Prostate gland (tissue), 2 donors: ENCODE results near the gene CTSW. TPM values are rescaled to one million over a fixed set of nuclear protein-coding genes. Genes with fewer than 3 reads are reported as not detected.

Experiments used
- DNase-seq: peaks from one replicate; pipeline ENCODE4 v3.0.0-alpha.2; 2019; ENCODE audit warnings: low spot score
- H3K27ac ChIP-seq, 2 donors: fragments of 200-600 bp; sonication (generic); 2 replicates each; pipeline ENCODE4 v1.5.1; 2017 to 2019
- H3K27me3 ChIP-seq: fragments of 200-600 bp; sonication (generic); replicated peaks from 2 replicates; pipeline ENCODE4 v1.5.1; 2019; ENCODE audit not compliant: insufficient read depth
- H3K36me3 ChIP-seq, 2 donors: fragments of 200-600 bp; sonication (generic); 1 replicate in 1 of 2; 2 replicates in 1 of 2; pipeline versions ENCODE4 v1.5.1 to v1.8.1; 2017 to 2019
- H3K4me1 ChIP-seq: fragments of 200-600 bp; sonication (generic); replicated peaks from 2 replicates; pipeline ENCODE4 v1.5.1; 2019
- H3K4me3 ChIP-seq, 2 donors: fragments of 200-600 bp; sonication (generic); 2 replicates each; pipeline ENCODE4 v1.5.1; 2017 to 2019
- H3K9me3 ChIP-seq: fragments of 200-600 bp; sonication (generic); 2 replicates; pipeline ENCODE4 v1.5.1; 2017
- POLR2A ChIP-seq: fragments of 450-650 bp; IDR thresholded peaks from one replicate; pipeline ENCODE4 v1.6.1; 2016; ENCODE audit warnings: antibody characterized with exemption, mild to moderate bottlenecking
- POLR2AphosphoS5 ChIP-seq: sonication (generic); formaldehyde crosslinking; IDR thresholded peaks from one replicate; pipeline ENCODE4 v1.6.1; 2017; ENCODE audit warnings: antibody characterized with exemption
- WGBS: methylation state at CpG from one replicate; pipeline ENCODE4 v1.1.5; 2018; 5-methylcytosine and 5-hydroxymethylcytosine counted together
- intact Hi-C: fragments of 100-400 bp; cut with DNase I; formaldehyde crosslinking; loops from one replicate; pipeline ENCODE4 v1.14.2; 2022
- total RNA-seq, 2 donors: library from RNA; depleted of rRNA; stranded (reverse); fragments of >200 nt; gene quantifications; one replicate each; pipeline ENCODE4 v1.1.0, GENCODE V29; 2016
- TF ChIP-seq, protein P1 (sequence below), 4 experiments: fragments of 200-600 bp in 2 of 4; fragments of 450-650 bp in 2 of 4; sonication (generic) in 2 of 4; IDR thresholded peaks; 1 replicate in 3 of 4; 2 replicates in 1 of 4; pipeline ENCODE4 v1.5.1; 2016 to 2019; ENCODE audit warnings: antibody characterized with exemption in 4 of 4, mild to moderate bottlenecking in 2 of 4, moderate library complexity in 2 of 4

CTSW gene
- total RNA-seq, 2 donors from 2014 or later: 1.3 to 1.8 TPM

DNA sequence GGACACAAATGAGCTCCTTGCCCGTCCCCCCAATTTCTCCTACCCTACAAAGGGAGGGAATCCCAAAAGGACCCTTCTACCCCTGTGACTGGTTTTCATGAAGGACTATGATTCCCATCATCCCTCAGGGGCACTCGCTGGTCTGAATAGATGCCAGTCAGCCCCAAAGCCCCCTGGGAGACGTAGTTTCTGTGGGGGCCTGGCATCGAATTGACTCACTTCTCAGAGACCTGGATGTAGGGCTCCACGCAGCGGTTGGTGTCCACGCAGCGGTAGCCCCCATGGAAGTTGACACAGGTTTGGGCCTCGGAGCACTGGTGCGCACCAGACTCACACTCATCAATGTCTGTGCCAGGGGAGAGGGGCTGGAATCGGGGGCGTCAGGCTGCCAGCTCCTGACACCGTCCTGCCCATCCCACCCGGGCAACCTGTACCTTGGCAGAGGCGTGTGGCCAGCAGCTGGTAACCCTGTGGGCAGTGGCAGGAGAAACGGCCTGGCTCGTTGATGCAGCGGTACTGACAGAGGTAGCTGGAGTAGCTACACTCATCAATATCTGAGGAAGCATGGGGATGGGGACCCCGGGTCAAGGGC is 11.5 kb upstream of the CTSW start:
- 84% methylated on average over 19 of the region's 19 CpGs for WGBS
- DNase-seq: no peak
- Histone ChIP-seq H3K4me1 (peaks cover 3% of the 10 kb centered on the region), H3K36me3 (peaks cover 12 to 15% of the 10 kb centered on the region in 2 donors), H3K9me3 (no peaks in the 10 kb centered on the region), H3K27ac (no peak overlapping the region), H3K27me3 (no peaks in the 10 kb centered on the region), H3K4me3 (no peak overlapping the region)
- TF ChIP-seq POLR2AphosphoS5 (no peak), POLR2A (no peak)
- TF ChIP-seq, protein P1, sequence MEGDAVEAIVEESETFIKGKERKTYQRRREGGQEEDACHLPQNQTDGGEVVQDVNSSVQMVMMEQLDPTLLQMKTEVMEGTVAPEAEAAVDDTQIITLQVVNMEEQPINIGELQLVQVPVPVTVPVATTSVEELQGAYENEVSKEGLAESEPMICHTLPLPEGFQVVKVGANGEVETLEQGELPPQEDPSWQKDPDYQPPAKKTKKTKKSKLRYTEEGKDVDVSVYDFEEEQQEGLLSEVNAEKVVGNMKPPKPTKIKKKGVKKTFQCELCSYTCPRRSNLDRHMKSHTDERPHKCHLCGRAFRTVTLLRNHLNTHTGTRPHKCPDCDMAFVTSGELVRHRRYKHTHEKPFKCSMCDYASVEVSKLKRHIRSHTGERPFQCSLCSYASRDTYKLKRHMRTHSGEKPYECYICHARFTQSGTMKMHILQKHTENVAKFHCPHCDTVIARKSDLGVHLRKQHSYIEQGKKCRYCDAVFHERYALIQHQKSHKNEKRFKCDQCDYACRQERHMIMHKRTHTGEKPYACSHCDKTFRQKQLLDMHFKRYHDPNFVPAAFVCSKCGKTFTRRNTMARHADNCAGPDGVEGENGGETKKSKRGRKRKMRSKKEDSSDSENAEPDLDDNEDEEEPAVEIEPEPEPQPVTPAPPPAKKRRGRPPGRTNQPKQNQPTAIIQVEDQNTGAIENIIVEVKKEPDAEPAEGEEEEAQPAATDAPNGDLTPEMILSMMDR (IDR thresholded peaks at IDR 0.05): no peak
- intact Hi-C loops: no loop called here

DNA sequence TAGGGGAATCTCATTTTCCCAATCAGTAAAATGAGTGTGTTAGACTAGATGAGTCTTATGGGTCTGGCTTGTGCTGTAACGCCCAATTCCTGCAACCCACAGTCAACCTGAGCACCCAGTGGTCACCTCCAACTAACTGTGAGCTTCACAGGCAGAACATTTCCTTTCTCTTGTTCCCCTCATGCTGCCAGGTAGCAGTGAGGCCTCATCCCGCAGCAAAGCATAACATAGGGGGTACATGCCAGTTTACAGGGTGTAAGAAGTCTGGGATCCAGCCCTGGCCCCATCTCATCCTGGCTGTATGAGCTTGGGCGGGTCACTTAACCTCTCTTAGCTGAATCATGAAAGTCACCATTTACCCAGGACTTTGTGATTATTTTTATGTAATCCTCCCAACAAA is 10.7 kb upstream of the CTSW start:
- no peak overlapping the region for H3K27ac ChIP-seq
- peaks cover 9 to 10% of the 10 kb centered on the region in 2 donors for H3K36me3 ChIP-seq
- intact Hi-C loops: no loop called here
- no peak for DNase-seq
- H3K27me3 ChIP-seq: no peaks in the 10 kb centered on the region
- no peaks in the 10 kb centered on the region for H3K9me3 ChIP-seq
- no peak overlapping the region for H3K4me3 ChIP-seq
- peaks cover 3% of the 10 kb centered on the region for H3K4me1 ChIP-seq
- WGBS: 78% methylated on average over 3 of the region's 3 CpGs
- TF ChIP-seq POLR2A: no peak

DNA sequence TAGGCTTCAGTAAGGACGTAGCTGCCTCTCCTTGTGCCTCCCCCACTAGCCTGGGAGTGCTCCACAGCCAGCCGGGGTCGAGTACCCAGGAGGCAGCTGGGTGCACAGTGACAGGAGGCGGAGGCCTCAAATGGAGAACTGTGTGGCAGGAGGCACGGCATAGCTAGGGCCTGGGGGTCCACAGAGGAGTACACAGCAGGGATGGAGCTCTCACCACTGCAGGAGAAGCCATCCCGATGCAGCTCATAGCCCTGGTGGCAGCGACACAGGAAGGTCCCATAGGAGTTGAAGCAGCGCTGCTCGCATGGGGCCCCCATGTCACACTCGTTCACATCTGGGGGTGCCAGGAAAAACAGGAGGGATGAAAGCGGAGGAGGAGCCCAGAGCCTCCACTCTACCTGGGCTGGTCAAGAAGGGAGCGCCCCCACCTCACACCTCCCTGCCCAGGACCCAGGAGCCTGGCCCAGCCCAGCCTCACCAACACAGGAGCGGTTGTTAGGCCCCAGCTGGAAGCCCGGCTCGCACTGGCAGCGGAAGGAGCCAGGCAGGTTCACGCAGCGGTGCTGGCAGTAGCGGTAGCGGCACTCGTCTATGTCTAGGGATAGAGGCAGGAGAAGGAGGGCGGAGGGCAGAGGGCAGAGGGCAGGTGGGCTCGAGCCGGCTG is 9.9 kb upstream of the CTSW start:
- H3K4me1 ChIP-seq: peaks cover 3% of the 10 kb centered on the region
- intact Hi-C loops: no loop called here
- WGBS: 85% methylated on average over 24 of the region's 24 CpGs
- no peak for TF ChIP-seq POLR2AphosphoS5
- TF ChIP-seq POLR2A: no peak
- TF ChIP-seq, protein P1 (IDR thresholded peaks at IDR 0.05): no peak
- DNase-seq: no peak
- H3K27ac ChIP-seq: no peak overlapping the region
- no peaks in the 10 kb centered on the region for H3K9me3 ChIP-seq
- H3K4me3 ChIP-seq: no peak overlapping the region
- H3K36me3 ChIP-seq: peaks cover under 1 to 5% of the 10 kb centered on the region in 2 donors
- no peaks in the 10 kb centered on the region for H3K27me3 ChIP-seq

DNA sequence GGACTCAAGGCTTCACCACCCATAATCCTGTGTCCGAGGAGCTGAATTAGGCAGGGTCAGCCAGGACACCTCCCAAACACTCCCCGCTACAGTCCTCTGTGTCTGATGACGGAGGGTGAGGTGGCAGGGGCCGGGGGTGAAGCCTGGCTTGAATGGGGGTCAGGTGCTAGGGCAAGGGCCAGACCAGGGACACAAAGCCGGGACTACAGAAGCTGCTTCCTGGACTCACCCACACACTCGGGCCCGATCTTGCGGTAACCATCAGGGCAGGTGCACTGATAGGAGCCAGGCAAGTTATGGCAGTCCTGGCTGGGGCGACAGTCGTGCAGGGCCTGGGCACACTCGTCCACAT is 9.4 kb upstream of the CTSW start:
- peaks cover 0 to 2% of the 10 kb centered on the region in 2 donors for H3K36me3 ChIP-seq
- no peak overlapping the region for H3K4me3 ChIP-seq
- intact Hi-C loops: no loop called here
- no peak overlapping the region for H3K27ac ChIP-seq
- H3K4me1 ChIP-seq: peaks cover 3% of the 10 kb centered on the region
- DNase-seq: no peak
- no peaks in the 10 kb centered on the region for H3K9me3 ChIP-seq
- 83% methylated on average over 11 of the region's 11 CpGs for WGBS
- TF ChIP-seq POLR2A: no peak
- no peak for TF ChIP-seq POLR2AphosphoS5
- TF ChIP-seq, protein P1 (IDR thresholded peaks at IDR 0.05): no peak
- H3K27me3 ChIP-seq: no peaks in the 10 kb centered on the region

DNA sequence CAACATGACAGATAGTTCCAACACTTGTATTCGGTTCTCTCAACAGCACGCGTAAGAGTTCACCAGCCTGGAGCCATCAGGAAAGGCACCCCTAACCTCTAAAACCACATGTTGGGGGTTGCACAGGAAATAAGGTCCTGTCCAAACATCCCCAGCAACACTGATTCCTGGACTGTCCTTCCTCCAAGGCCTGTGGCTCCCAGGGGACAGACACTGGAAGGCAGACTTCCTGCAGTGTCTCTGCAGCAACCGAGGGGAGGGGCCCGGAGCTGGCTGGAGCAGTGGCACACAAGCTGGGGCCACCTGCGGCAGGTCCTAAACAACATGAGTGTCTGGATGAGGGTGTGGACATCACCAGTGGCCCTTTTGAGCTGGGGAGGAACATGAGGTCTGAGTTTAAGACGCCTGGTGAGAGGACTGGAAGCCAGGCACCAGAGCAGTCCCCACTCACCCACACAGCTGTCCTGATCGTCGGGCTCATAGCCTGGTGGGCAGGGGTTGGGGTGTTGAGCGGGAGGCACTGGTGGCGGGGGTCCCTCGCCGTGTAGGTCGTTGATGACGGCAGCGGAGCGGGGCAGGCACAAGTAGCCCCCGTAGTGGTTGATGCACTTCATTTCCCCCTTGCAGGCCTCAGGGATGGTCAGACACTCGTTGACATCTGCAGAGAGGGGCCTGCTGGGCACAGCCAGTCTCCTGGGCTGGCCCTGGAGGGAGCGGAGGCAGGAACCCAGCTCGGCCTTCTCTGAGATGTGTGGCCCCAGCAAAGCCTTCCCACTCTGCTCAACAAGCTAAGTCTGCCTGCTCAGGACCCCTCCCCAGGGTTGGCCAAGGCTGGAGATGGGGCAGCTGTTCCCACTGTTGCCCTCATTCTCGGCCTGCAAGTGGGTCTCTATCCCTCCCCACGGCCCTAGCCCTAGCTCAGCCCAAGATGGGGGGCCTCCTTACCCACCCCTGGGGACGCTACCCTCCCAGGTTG is 8.6 kb upstream of the CTSW start:
- Histone ChIP-seq H3K9me3 (no peaks in the 10 kb centered on the region), H3K27me3 (no peaks in the 10 kb centered on the region), H3K4me1 (peaks cover 3% of the 10 kb centered on the region), H3K27ac (peak overlapping the region in 1 of 2 donors; percentile 87), H3K36me3 (no peaks in the 10 kb centered on the region), H3K4me3 (peak overlapping the region in 1 of 2 donors; percentile 52)
- WGBS: 73% methylated on average over 24 of the region's 24 CpGs
- TF ChIP-seq, protein P1 (IDR thresholded peaks at IDR 0.05): no peak
- no peak for TF ChIP-seq POLR2A
- intact Hi-C loops: no loop called here
- no peak for DNase-seq
